Naive thymus-derived CD4-positive, alpha-beta T cell (primary cell): ENCODE measurements around the gene HOXD8. TPM values are rescaled to one million over a fixed set of nuclear protein-coding genes. Genes with fewer than 3 reads are reported as not detected.

Experiments
- ATAC-seq: fragments of 150-1000 bp; cut with Tn5 transposase; 2 replicates; pipeline ENCODE4 v1.10.0; 2021; ENCODE audit warnings: mild to moderate bottlenecking, moderate library complexity
- CTCF ChIA-PET: fragments of 350-600 bp; sonication (Branson Sonifier 250); formaldehyde crosslinking; loops from one replicate; lab custom pipeline; 2021; ENCODE audit warnings: antibody characterized with exemption; lab: Charles Lee
- POLR2A ChIA-PET: fragments of 350-600 bp; sonication (Branson Sonifier 250); formaldehyde crosslinking; loops from one replicate; lab custom pipeline; 2021; ENCODE audit warnings: antibody characterized with exemption, inconsistent platforms; lab: Charles Lee
- DNase-seq, 9 donors: peaks; one replicate each; pipeline versions ENCODE4 v3.0.0 to v3.0.0-alpha.2; 2020 to 2022; ENCODE audit warnings: mixed read lengths in 1 of 9
- H3K27ac ChIP-seq: one replicate; pipeline ENCODE4 v1.7.0; 2013; ENCODE audit warnings: mild to moderate bottlenecking, low read depth, low read length, moderate library complexity
- H3K27me3 ChIP-seq, 2 donors: one replicate each; pipeline ENCODE4 v1.7.0; 2013; ENCODE audit warnings: low read length in 2 of 2, mild to moderate bottlenecking in 2 of 2, moderate library complexity in 2 of 2; ENCODE audit not compliant: control insufficient read depth in 2 of 2, insufficient read depth in 2 of 2
- H3K36me3 ChIP-seq, 3 experiments: 1 replicate in 2 of 3; 2 replicates in 1 of 3; pipeline ENCODE4 v1.7.0; 2013; ENCODE audit warnings: low read length in 3 of 3, mild to moderate bottlenecking in 3 of 3, moderate library complexity in 1 of 3; ENCODE audit not compliant: insufficient read depth in 3 of 3, control insufficient read depth in 2 of 3
- H3K4me1 ChIP-seq, 2 donors: one replicate each; pipeline ENCODE4 v1.7.0; 2013; ENCODE audit warnings: low read length in 2 of 2, mild to moderate bottlenecking in 2 of 2, moderate library complexity in 1 of 2; ENCODE audit not compliant: control insufficient read depth in 2 of 2, insufficient read depth in 2 of 2
- H3K4me3 ChIP-seq: 2 replicates; pipeline ENCODE4 v1.7.0; 2013; ENCODE audit warnings: mild to moderate bottlenecking, low read length
- H3K9me3 ChIP-seq, 3 experiments: 1 replicate in 2 of 3; 2 replicates in 1 of 3; pipeline ENCODE4 v1.7.0; 2013; ENCODE audit warnings: low read length in 3 of 3; ENCODE audit not compliant: control insufficient read depth in 2 of 3
- H3K27ac Mint-ChIP-seq, 9 donors: one replicate each; pipeline ENCODE4 v1.8.0; 2020 to 2022; ENCODE audit warnings: mixed read lengths in 9 of 9, mild to moderate bottlenecking in 8 of 9, moderate library complexity in 5 of 9, inconsistent platforms in 2 of 9
- H3K27me3 Mint-ChIP-seq, 5 donors: one replicate each; pipeline ENCODE4 v1.8.0; 2021 to 2022; ENCODE audit warnings: mixed read lengths in 5 of 5, mild to moderate bottlenecking in 1 of 5
- H3K36me3 Mint-ChIP-seq, 5 donors: one replicate each; pipeline ENCODE4 v1.8.0; 2020 to 2022; ENCODE audit warnings: mixed read lengths in 5 of 5, mild to moderate bottlenecking in 3 of 5, inconsistent platforms in 1 of 5
- H3K4me1 Mint-ChIP-seq, 7 donors: one replicate each; pipeline ENCODE4 v1.8.0; 2020 to 2022; ENCODE audit warnings: mixed read lengths in 7 of 7, mild to moderate bottlenecking in 3 of 7, inconsistent platforms in 1 of 7
- H3K4me3 Mint-ChIP-seq, 10 donors: one replicate each; pipeline ENCODE4 v1.8.0; 2020 to 2022; ENCODE audit warnings: mild to moderate bottlenecking in 10 of 10, mixed read lengths in 10 of 10, moderate library complexity in 6 of 10, inconsistent platforms in 2 of 10
- H3K9me3 Mint-ChIP-seq, 11 donors: one replicate each; pipeline ENCODE4 v1.8.0; 2020 to 2022; ENCODE audit warnings: mixed read lengths in 11 of 11, mild to moderate bottlenecking in 4 of 11, inconsistent platforms in 1 of 11, moderate library complexity in 1 of 11
- intact Hi-C, 2 donors: fragments of 100-400 bp; cut with micrococcal nuclease; formaldehyde crosslinking; loops; one replicate each; pipeline ENCODE4 v1.15.1; 2023
- polyA plus RNA-seq, 2 donors: library from polyadenylated mRNA; unstranded; fragments of 300-500 nt; fragmentation: Illumina TruSeq; gene quantifications; one replicate each; pipeline ENCODE4 v1.2.3, GENCODE V29; 2021
- total RNA-seq, 6 experiments: library from RNA in 5 of 6; stranded (reverse) in 5 of 6; gene quantifications; 1 replicate in 5 of 6; 2 replicates in 1 of 6; pipeline ENCODE4 v1.2.3 and lab custom pipeline; 2021 to 2026

HOXD8 gene
- total and polyA plus RNA-seq, 7 experiments from 2014 or later = not detected

DNA sequence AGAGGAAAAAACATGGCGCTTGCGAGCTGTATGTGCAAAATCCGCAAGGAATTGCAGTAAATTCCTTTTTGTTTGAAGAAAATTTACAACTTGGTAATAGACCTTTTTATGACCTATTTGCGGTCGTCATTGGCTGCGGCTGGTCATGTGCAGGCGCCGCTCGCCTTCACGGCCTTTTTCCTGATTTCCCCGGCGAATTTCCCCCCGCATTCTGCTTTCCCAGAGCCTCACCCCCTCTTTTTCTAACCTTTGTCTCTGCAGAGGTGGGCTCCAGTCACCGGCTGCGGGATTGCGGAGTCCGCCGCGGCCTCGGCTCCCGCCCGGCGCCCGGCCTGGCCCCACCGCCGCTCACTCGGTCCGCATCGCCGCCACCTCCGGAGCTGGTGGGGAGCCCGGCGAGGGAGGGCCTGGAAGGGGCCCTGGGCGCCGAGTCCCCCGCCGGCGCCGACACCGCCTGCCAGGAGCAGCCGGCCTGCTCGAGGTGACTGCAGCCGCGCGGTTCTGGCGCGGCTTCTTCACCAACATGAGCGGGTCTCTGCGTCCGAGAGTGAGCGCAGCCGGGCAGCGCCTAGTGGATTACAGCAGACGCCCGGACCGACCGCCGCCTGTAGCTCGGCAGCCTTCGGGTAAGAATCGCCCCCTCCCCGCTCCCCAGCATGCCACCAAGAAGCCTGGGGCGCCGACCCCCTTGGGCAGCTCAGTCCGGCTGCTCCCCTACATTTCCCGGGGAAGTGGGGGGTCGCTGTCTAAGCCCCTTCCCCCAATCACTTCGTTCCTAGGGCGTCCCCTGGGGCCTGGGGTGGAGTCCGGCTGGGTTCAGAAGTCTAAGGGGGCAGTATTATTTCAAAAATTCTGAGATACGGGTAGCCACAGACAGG lies 7.1 kb downstream of the HOXD8 start:
- intact Hi-C loops = loop anchor here in 1 of 2 donors (10.0 kb wide), 1 partner anchor 1628 kb away; no protein-coding TSS in a partner anchor
- ChIA-PET POLR2A (interaction anchor here (0.6 kb wide), 1 partner anchor 210 kb away, joined by 3 read pairs; no protein-coding TSS in a partner anchor), CTCF (no interaction called here)
- ATAC-seq (no peak), DNase-seq (peak in 1 of 9 donors; percentile 20)
- H3K27ac Mint-ChIP-seq = no peak overlapping the region
- peaks cover 0 to 53% (median 22%) of the 10 kb centered on the region in 11 donors for H3K9me3 Mint-ChIP-seq
- no peak overlapping the region for H3K4me3 ChIP-seq
- no peaks in the 10 kb centered on the region for H3K36me3 ChIP-seq
- no peak overlapping the region for H3K27ac ChIP-seq
- peaks cover 7 to 60% (median 50%) of the 10 kb centered on the region in 7 donors for H3K4me1 Mint-ChIP-seq
- H3K27me3 Mint-ChIP-seq = peaks cover 86 to 93% (median 90%) of the 10 kb centered on the region in 5 donors
- peaks cover 3 to 28% of the 10 kb centered on the region in 2 donors for H3K4me1 ChIP-seq
- H3K36me3 Mint-ChIP-seq = peaks cover 0 to 7% (median 1%) of the 10 kb centered on the region in 5 donors
- peaks cover 33 to 77% of the 10 kb centered on the region in 2 donors for H3K27me3 ChIP-seq
- H3K9me3 ChIP-seq = peaks cover 0 to 5% (median 0%) of the 10 kb centered on the region in 3 experiments
- H3K4me3 Mint-ChIP-seq = peak overlapping the region in 8 of 10 donors; percentile 37 to 75 (median 68)

DNA sequence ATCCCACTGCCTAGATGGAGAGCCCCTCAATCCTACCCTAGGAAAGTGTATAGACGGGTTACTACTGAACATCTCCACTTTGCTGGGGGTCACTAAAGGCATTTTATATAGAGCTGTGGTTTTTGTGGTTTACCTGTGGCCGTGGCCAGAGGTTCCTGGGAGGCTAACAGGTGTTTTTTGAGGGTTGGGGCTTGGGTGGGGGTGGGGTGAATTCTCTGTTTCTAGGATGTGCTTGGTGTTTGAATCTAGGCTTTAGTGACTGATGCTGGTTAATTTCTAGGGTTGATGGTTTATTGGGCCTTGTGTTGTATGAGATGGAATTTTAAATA lies 7.7 kb downstream of the HOXD8 start:
- Histone ChIP-seq H3K9me3 (peaks cover 0 to 5% (median 0%) of the 10 kb centered on the region in 3 experiments), H3K36me3 (no peaks in the 10 kb centered on the region), H3K27me3 (peaks cover 29 to 72% of the 10 kb centered on the region in 2 donors), H3K27ac (no peak overlapping the region), H3K4me3 (no peak overlapping the region), H3K4me1 (peaks cover 3 to 28% of the 10 kb centered on the region in 2 donors)
- no peak for ATAC-seq
- Mint-ChIP-seq H3K9me3 (peaks cover 0 to 53% (median 22%) of the 10 kb centered on the region in 11 donors), H3K4me3 (peak overlapping the region in 6 of 10 donors; percentile 35 to 50 (median 43)), H3K27ac (no peak overlapping the region), H3K4me1 (peaks cover 7 to 56% (median 45%) of the 10 kb centered on the region in 7 donors), H3K27me3 (peaks cover 86 to 94% (median 90%) of the 10 kb centered on the region in 5 donors), H3K36me3 (peaks cover 0 to 7% (median 1%) of the 10 kb centered on the region in 5 donors)
- no peak for DNase-seq
- CTCF ChIA-PET = interaction anchor here (1.1 kb wide), 1 partner anchor 318 kb away, joined by 4 read pairs; no protein-coding TSS in a partner anchor
- POLR2A ChIA-PET = interaction anchor here (0.6 kb wide), 1 partner anchor 17 kb away, joined by 3 read pairs; no protein-coding TSS in a partner anchor
- intact Hi-C loops = loop anchor here in 1 of 2 donors (10.0 kb wide), 1 partner anchor 1628 kb away; no protein-coding TSS in a partner anchor

DNA sequence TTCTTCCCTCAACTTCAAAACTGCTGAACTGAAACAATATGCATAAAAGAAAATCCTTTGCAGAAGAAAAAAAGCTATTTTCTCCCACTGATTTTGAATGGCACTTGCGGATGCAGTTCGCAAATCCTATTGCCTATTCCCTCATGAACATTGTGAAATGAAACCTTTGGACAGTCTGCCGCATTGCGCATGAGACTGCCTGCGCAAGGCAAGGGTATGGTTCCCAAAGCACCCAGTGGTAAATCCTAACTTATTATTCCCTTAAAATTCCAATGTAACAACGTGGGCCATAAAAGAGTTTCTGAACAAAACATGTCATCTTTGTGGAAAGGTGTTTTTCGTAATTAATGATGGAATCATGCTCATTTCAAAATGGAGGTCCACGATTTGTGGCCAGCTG lies 8.4 kb downstream of the HOXD8 start:
- H3K9me3 Mint-ChIP-seq = peaks cover 0 to 51% (median 20%) of the 10 kb centered on the region in 11 donors
- peaks cover 0 to 7% (median 1%) of the 10 kb centered on the region in 5 donors for H3K36me3 Mint-ChIP-seq
- DNase-seq = no peak
- Histone ChIP-seq H3K4me1 (peaks cover 3 to 28% of the 10 kb centered on the region in 2 donors), H3K27ac (no peak overlapping the region), H3K9me3 (peaks cover 0 to 5% (median 0%) of the 10 kb centered on the region in 3 experiments), H3K36me3 (no peaks in the 10 kb centered on the region), H3K4me3 (no peak overlapping the region), H3K27me3 (peaks cover 24 to 65% of the 10 kb centered on the region in 2 donors)
- intact Hi-C loops = loop anchor here in 1 of 2 donors (10.0 kb wide), 1 partner anchor 1627 kb away; no protein-coding TSS in a partner anchor
- ChIA-PET POLR2A (interaction anchor here (0.6 kb wide), 1 partner anchor 16 kb away, joined by 3 read pairs; no protein-coding TSS in a partner anchor), CTCF (interaction anchor here (1.1 kb wide), 1 partner anchor 317 kb away, joined by 4 read pairs; no protein-coding TSS in a partner anchor)
- peak overlapping the region in 1 of 9 donors; percentile 22 for H3K27ac Mint-ChIP-seq
- peaks cover 7 to 52% (median 42%) of the 10 kb centered on the region in 7 donors for H3K4me1 Mint-ChIP-seq
- ATAC-seq = no peak
- peak overlapping the region in 2 of 10 donors; percentile 40 to 44 for H3K4me3 Mint-ChIP-seq
- H3K27me3 Mint-ChIP-seq = peaks cover 85 to 93% (median 90%) of the 10 kb centered on the region in 5 donors

DNA sequence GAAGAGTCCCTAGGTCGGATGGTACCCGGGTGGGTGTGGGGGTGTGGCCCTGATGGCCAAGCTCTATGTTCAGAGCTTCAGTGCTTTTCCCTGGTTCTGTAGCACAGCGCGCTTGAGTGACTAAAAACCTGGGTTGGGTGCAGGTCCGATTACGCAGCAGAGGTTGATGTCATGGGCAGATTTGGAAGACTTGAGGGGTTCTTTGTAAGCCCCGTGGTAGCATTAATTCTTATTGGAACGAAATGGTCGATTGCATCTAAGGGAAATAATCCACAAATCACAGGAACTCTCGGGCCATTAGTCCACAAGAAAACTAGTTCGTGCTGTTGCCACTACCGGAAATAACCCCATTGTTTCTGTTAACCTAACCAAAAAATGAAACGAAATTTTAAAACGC lies 9.0 kb downstream of the HOXD8 start:
- Mint-ChIP-seq H3K9me3 (peaks cover 0 to 48% (median 18%) of the 10 kb centered on the region in 11 donors), H3K27me3 (peaks cover 85 to 93% (median 90%) of the 10 kb centered on the region in 5 donors), H3K4me3 (peak overlapping the region in 8 of 10 donors; percentile 4 to 62 (median 42)), H3K36me3 (peaks cover 0 to 7% (median 1%) of the 10 kb centered on the region in 5 donors), H3K27ac (peak overlapping the region in 4 of 9 donors; percentile 9 to 71 (median 41)), H3K4me1 (peaks cover 7 to 52% (median 42%) of the 10 kb centered on the region in 7 donors)
- intact Hi-C loops = loop anchor here in 1 of 2 donors (10.0 kb wide), 1 partner anchor 1626 kb away; no protein-coding TSS in a partner anchor
- ChIA-PET POLR2A (no interaction called here), CTCF (interaction anchor here (0.8 to 2.9 kb wide), 3 partner anchors 316 to 512 kb away, joined by 4 to 16 read pairs (median 4); no protein-coding TSS in a partner anchor)
- Histone ChIP-seq H3K36me3 (no peaks in the 10 kb centered on the region), H3K9me3 (peaks cover 0 to 5% (median 0%) of the 10 kb centered on the region in 3 experiments), H3K27ac (no peak overlapping the region), H3K27me3 (peaks cover 24 to 59% of the 10 kb centered on the region in 2 donors), H3K4me1 (peaks cover 3 to 28% of the 10 kb centered on the region in 2 donors), H3K4me3 (no peak overlapping the region)
- ATAC-seq = no peak
- peak in 1 of 9 donors; percentile 10 for DNase-seq

DNA sequence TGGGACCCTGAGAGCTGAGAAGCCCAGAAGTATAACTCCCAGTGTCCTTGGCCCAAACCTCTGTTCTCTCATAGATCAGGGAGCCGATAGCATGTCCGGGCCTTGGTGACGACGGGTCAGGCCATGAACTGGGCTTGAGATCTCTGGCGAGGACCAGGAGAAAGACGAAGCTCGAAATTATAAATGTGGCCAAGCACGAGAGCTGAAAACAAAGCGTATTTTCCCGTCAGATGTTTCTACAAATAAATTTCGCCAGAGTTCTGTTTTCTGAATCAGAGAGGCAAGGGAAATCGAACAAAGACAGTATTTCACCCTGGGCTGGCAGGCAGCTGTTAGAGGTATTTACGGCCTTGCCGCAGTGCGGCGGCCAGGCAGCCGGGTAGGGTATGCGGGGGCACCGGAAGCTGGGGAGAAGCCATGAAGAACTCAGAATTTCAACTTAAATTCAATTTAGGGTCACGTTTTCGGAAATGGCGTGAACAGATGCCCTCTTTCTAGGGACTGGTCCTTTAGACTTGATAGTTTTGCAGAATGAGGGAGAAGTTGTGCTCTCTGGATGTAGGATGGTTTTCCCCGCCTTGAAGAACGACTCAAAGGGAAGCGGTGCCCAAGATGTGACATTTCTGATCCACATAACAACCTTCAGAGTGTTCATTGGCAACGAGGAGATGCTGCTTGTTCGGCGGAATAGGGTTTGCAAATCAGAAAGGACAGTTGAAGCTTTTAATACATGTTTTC lies 9.6 kb downstream of the HOXD8 start:
- Mint-ChIP-seq H3K4me1 (peaks cover 7 to 52% (median 42%) of the 10 kb centered on the region in 7 donors), H3K27me3 (peaks cover 85 to 93% (median 90%) of the 10 kb centered on the region in 5 donors), H3K4me3 (peak overlapping the region in 9 of 10 donors; percentile 16 to 56 (median 38)), H3K27ac (peak overlapping the region in 1 of 9 donors; percentile 42), H3K9me3 (peaks cover 0 to 42% (median 18%) of the 10 kb centered on the region in 11 donors), H3K36me3 (peaks cover 0 to 7% (median 1%) of the 10 kb centered on the region in 5 donors)
- DNase-seq (peak in 1 of 9 donors; percentile 15), ATAC-seq (no peak)
- H3K4me1 ChIP-seq = peaks cover 3 to 28% of the 10 kb centered on the region in 2 donors
- peaks cover 0 to 5% (median 0%) of the 10 kb centered on the region in 3 experiments for H3K9me3 ChIP-seq
- H3K4me3 ChIP-seq = no peak overlapping the region
- H3K27ac ChIP-seq = no peak overlapping the region
- H3K36me3 ChIP-seq = no peaks in the 10 kb centered on the region
- H3K27me3 ChIP-seq = peaks cover 24 to 57% of the 10 kb centered on the region in 2 donors
- POLR2A ChIA-PET = no interaction called here
- CTCF ChIA-PET = interaction anchor here (0.6 to 2.9 kb wide), 5 partner anchors 12 to 511 kb away, joined by 4 to 16 read pairs (median 5); no protein-coding TSS in a partner anchor
- intact Hi-C loops = loop anchor here in 1 of 2 donors (10.0 kb wide), 1 partner anchor 1626 kb away; no protein-coding TSS in a partner anchor
